ENCODE results near the gene TGFBR3. TPM values are rescaled to one million over a fixed set of nuclear protein-coding genes. Genes with fewer than 3 reads are reported as not detected.

The TGFBR3 gene
- total RNA-seq, 1 experiment from 2014 or later, result 2.4 TPM

GRCh38 chr1:91796390-91796654 is 89.6 kb downstream of the TGFBR3 start:
- Histone ChIP-seq H2AFZ (ENCODE audit: low read length) (no peak overlapping the region), H3K27ac (ENCODE audit: insufficient read length, low read depth, low read length) (no peak overlapping the region), H3K23ac (ENCODE audit: insufficient read length, low read depth, low read length) (no peak overlapping the region), H3K4me2 (ENCODE audit: insufficient read depth, insufficient read length, low read length) (no peak overlapping the region), H2BK5ac (ENCODE audit: insufficient read length, low read length) (no peak overlapping the region), H3K4ac (ENCODE audit: low read depth, low read length) (no peak overlapping the region), H4K91ac (ENCODE audit: insufficient read length, low read depth, low read length) (no peak overlapping the region), H3K79me1 (ENCODE audit: insufficient read depth, low read depth, low read length, poor library complexity, severe bottlenecking) (no peaks in the 10 kb centered on the region), H2BK15ac (ENCODE audit: low read depth, low read length) (no peak overlapping the region), H3K9me3 (ENCODE audit: control insufficient read depth, low read depth, low read length) (no peaks in the 10 kb centered on the region), H3K14ac (ENCODE audit: insufficient read depth, low read length) (no peak overlapping the region), H3K9ac (ENCODE audit: extremely low read depth, insufficient read length, low read length) (no peak overlapping the region), H3K27me3 (ENCODE audit: insufficient read depth, low read length) (no peaks in the 10 kb centered on the region), H3K79me2 (ENCODE audit: insufficient read depth, low read length) (no peaks in the 10 kb centered on the region), H3K56ac (ENCODE audit: insufficient read length, low read depth, low read length) (no peak overlapping the region), H3K4me1 (ENCODE audit: insufficient read depth, low read length) (peaks cover 11% of the 10 kb centered on the region; the same call in 1 of the 2 replicates), H2AK5ac (ENCODE audit: insufficient read length, low read length) (no peak overlapping the region), H2BK120ac (ENCODE audit: low read depth, low read length, poor library complexity, severe bottlenecking) (no peak overlapping the region), H3K18ac (ENCODE audit: insufficient read length, low read depth, low read length) (no peak overlapping the region), H2BK20ac (ENCODE audit: low read depth, low read length, poor library complexity, severe bottlenecking) (no peak overlapping the region), H3T11ph (ENCODE audit: low read length) (no peak overlapping the region), H3K23me2 (ENCODE audit: insufficient read length, low read depth, low read length, poor library complexity, severe bottlenecking) (no peaks in the 10 kb centered on the region), H4K5ac (ENCODE audit: insufficient read length, low read depth, low read length) (no peak overlapping the region), H2BK12ac (ENCODE audit: insufficient read length, low read depth, low read length) (no peak overlapping the region), H4K20me1 (ENCODE audit: control insufficient read depth, insufficient read depth, insufficient read length) (no peaks in the 10 kb centered on the region), H4K8ac (replicated peaks; ENCODE audit: insufficient read length, low read depth, low read length) (no peak overlapping the region)
- no peak for TF ChIP-seq CTCF (conservative IDR thresholded peaks at IDR 0.05)
- Mint-ChIP-seq H3K36me3 (ENCODE audit: insufficient read depth in 1 of 3, low read depth in 3 of 3) (peaks cover 1 to 9% (median 6%) of the 10 kb centered on the region in 3 experiments; a peak in 4 of 7 replicates), H3K9me3 (peaks cover 0 to 4% of the 10 kb centered on the region in 2 experiments; a peak in 2 of 5 replicates), H3K27ac (no peak overlapping the region), H3K4me1 (peaks cover 30 to 33% of the 10 kb centered on the region in 2 experiments), H3K4me3 (no peak overlapping the region), H3K27me3 (ENCODE audit: low read depth) (no peaks in the 10 kb centered on the region; the same call in 1 of the 2 replicates)
- DNase-seq, result no peak
- no CpG with 5 or more reads among the region's 4 CpGs for WGBS (ENCODE audit: extremely low coverage, insufficient read length, low lambda C conversion rate)
